Activated T-cell treated with anti-CD3 and anti-CD28 coated beads for 48 hours (primary cell): Measurements from ENCODE around the gene PPP1R15B.
A peak's percentile ranks its signal among the peaks of the same experiment; 100 is the strongest.

Source experiments
- DNase-seq: peaks from one replicate; pipeline ENCODE4 v3.0.0-alpha.2; 2020; ENCODE audit warnings: low read depth

The PPP1R15B gene

GRCh38 chr1:204411451-204412204, at the start of gene PPP1R15B:
Gene PPP1R15B (minus strand): TSS chr1:204411817. CDS start chr1:204411411, 406 bp downstream.
- peak; percentile 97 for DNase-seq

- no peak for DNase-seq
Observed at GRCh38 chr1:204460346-204460745, 48.7 kb upstream of the PPP1R15B start.

GRCh38 chr1:204459706-204460105, 48.1 kb upstream of the PPP1R15B start:
- DNase-seq, result no peak

GRCh38 chr1:204457666-204458065, 46.0 kb upstream of the PPP1R15B start:
- no peak for DNase-seq

- no peak for DNase-seq
Observed at GRCh38 chr1:204456826-204457442, 45.3 kb upstream of the PPP1R15B start.

- DNase-seq, result no peak
Observed at GRCh38 chr1:204455831-204456145, 44.2 kb upstream of the PPP1R15B start.

- no peak for DNase-seq
Observed at GRCh38 chr1:204455063-204455830, 43.6 kb upstream of the PPP1R15B start.

- no peak for DNase-seq
Observed at GRCh38 chr1:204454476-204454875, 42.9 kb upstream of the PPP1R15B start.

GRCh38 chr1:204453141-204453772, 41.6 kb upstream of the PPP1R15B start:
- peak; percentile 47 for DNase-seq

- DNase-seq, result no peak
Observed at GRCh38 chr1:204451352-204452124, 39.9 kb upstream of the PPP1R15B start.

- no peak for DNase-seq
Observed at GRCh38 chr1:204450461-204451257, 39.0 kb upstream of the PPP1R15B start.

- no peak for DNase-seq
Observed at GRCh38 chr1:204449678-204450280, 38.2 kb upstream of the PPP1R15B start.

GRCh38 chr1:204448991-204449677, 37.5 kb upstream of the PPP1R15B start:
- no peak for DNase-seq

GRCh38 chr1:204448344-204448964, 36.8 kb upstream of the PPP1R15B start:
- no peak for DNase-seq

GRCh38 chr1:204447736-204448135, 36.1 kb upstream of the PPP1R15B start:
- DNase-seq, result no peak

- DNase-seq, result no peak
Observed at GRCh38 chr1:204447190-204447589, 35.6 kb upstream of the PPP1R15B start.

GRCh38 chr1:204446413-204447111, 34.9 kb upstream of the PPP1R15B start:
- peak; percentile 59 for DNase-seq

GRCh38 chr1:204445860-204446412, 34.3 kb upstream of the PPP1R15B start:
- peak; percentile 64 for DNase-seq
